Heart left ventricle (tissue), 13 donors: ENCODE data around the gene ARHGAP10.

Experiments
- CTCF ChIP-seq, 12 donors: fragments of 200-600 bp; sonication (generic) in 4 of 12; IDR thresholded peaks; one replicate each; pipeline versions ENCODE4 v1.5.0 to v1.8.0; 2018 to 2022; ENCODE audit warnings: antibody characterized with exemption in 12 of 12, mild to moderate bottlenecking in 5 of 12
- POLR2A ChIP-seq, 2 donors: fragments of 450-650 bp; IDR thresholded peaks; one replicate each; pipeline ENCODE4 v1.6.1; 2017; ENCODE audit warnings: antibody characterized with exemption in 2 of 2, mild to moderate bottlenecking in 2 of 2, moderate library complexity in 2 of 2
- donor health status: ischemic (EF 13 %, LVEDD 7.1; RV severe dilation, severe dysfunction).
- donor health status: DM: no; HTN: yes; CAD: no.
- donor health status: DM: no; HTN: no; CAD: no.
- donor health status: ischemic (EF 25% LVEDD 6.9; RV normal size, moderate dysfunction).
- donor health status: ischemic (EF 25% LVEDD 5.7; RV mildly dilated, moderate dysfunction).
- donor health status: ischemic (EF 35%, LVEDD 5.7; RV mildly dilated, moderate dysfunction).
- donor health status: nonischemic (EF 11% LVEDD 7.7; RV severe dilation, severe dysfunction).
- donor health status: DM: yes; HTN: yes; CAD: no.
- donor health status: PGD.
- donor health status: ischemic (EF 29% LVEDD 5.4; RV normal size, mild dysfunction).
- donor health status: nonischemic (EF 23%, LVEDD 6.1; RV moderate dilation, normal function).

GRCh38 chr4:147683188-147683591, 48.7 kb upstream of the ARHGAP10 start:
- TF ChIP-seq POLR2A (IDR thresholded peaks at IDR 0.05) (no peak), CTCF (IDR thresholded peaks at IDR 0.05) (no peak)
